NCI-H1092 treated with DMSO at 0.1 percent for 48 hours (cell line): ENCODE data around the gene YIPF2.

Source experiments
- DNase-seq: peaks from one replicate; lab custom pipeline; 2025; lab: John Stamatoyannopoulos, UW

YIPF2 gene

GRCh38 chr19:10876459-10877240, 51.8 kb downstream of the YIPF2 start:
- DNase-seq, result no peak

- no peak for DNase-seq
Observed at GRCh38 chr19:10874024-10874423, 54.4 kb downstream of the YIPF2 start.

- DNase-seq, result no peak
Observed at GRCh38 chr19:10872546-10873107, 55.8 kb downstream of the YIPF2 start.
